Measurements from ENCODE around the gene MINDY4.

Gene MINDY4

GRCh38 chr7:30838008-30838407, 66.8 kb downstream of the MINDY4 start:
- DNase-seq: no peak

- DNase-seq: no peak
Observed at GRCh38 chr7:30840141-30841024, 69.2 kb downstream of the MINDY4 start.

- no peak for DNase-seq
Observed at GRCh38 chr7:30841025-30841735, 70.0 kb downstream of the MINDY4 start.

- no peak for DNase-seq
Observed at GRCh38 chr7:30841801-30842541, 70.8 kb downstream of the MINDY4 start.

- no peak for DNase-seq
Observed at GRCh38 chr7:30842542-30843451, 71.6 kb downstream of the MINDY4 start.

GRCh38 chr7:30843741-30844482, 72.7 kb downstream of the MINDY4 start:
- DNase-seq: no peak

GRCh38 chr7:30844483-30844874, 73.3 kb downstream of the MINDY4 start:
- no peak for DNase-seq

GRCh38 chr7:30844916-30845315, 73.7 kb downstream of the MINDY4 start:
- DNase-seq: no peak

GRCh38 chr7:30845426-30846135, 74.4 kb downstream of the MINDY4 start:
- peak; percentile 44 for DNase-seq

- no peak for DNase-seq
Observed at GRCh38 chr7:30846378-30846777, 75.2 kb downstream of the MINDY4 start.

- DNase-seq: no peak
Observed at GRCh38 chr7:30848121-30848855, 77.1 kb downstream of the MINDY4 start.

GRCh38 chr7:30849565-30849964, 78.3 kb downstream of the MINDY4 start:
- no peak for DNase-seq

- DNase-seq: no peak
Observed at GRCh38 chr7:30850426-30850825, 79.2 kb downstream of the MINDY4 start.

GRCh38 chr7:30851651-30852307, 80.6 kb downstream of the MINDY4 start:
- no peak for DNase-seq

GRCh38 chr7:30852308-30852684, 81.1 kb downstream of the MINDY4 start:
- no peak for DNase-seq

GRCh38 chr7:30852744-30853288, 81.6 kb downstream of the MINDY4 start:
- DNase-seq: no peak

GRCh38 chr7:30853576-30853975, 82.4 kb downstream of the MINDY4 start:
- DNase-seq: no peak

- no peak for DNase-seq
Observed at GRCh38 chr7:30855936-30856335, 84.7 kb downstream of the MINDY4 start.

GRCh38 chr7:30858576-30858975, 87.4 kb downstream of the MINDY4 start:
- DNase-seq: no peak
